Measurements from ENCODE around the gene HACD1. TPM values are rescaled to one million over a fixed set of nuclear protein-coding genes. Genes with fewer than 3 reads are reported as not detected.

HACD1 gene
- total RNA-seq, 1 experiment from 2014 or later = 29.6 TPM

DNA sequence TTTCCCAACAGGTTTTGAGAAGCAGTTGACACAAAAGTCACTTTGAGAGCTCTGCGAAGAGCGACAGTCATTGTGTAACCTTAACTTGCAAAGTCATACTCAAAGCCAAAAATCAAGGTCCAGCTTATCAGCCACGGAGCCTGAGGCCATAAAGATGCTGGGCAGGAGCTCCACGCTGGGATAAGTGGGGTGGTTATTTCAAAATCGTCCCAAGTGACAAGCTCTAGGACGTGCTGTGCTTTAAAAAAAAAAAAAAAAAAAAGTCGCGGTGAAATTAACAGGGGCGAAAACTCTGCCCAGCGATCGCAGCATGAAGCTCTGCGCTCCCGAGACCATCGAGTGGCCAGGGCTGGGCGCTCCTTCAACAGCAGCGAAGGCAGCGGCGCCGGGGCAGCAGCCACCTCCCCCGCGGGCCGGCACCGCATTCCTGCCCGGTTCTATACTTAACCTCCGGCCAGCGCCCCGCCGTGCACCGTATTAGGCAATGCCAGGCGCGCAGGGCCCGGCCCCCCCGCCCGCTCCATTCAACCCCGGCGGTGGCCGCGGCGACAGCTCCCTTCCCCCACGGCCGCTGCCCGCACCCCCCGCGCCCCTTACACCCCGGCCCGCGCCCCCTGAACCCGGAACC is 657 bp downstream of the HACD1 start:
- H3K4me1 ChIP-seq (replicated peaks; ENCODE audit: insufficient read depth) = no peaks in the 10 kb centered on the region
- BruUV-seq (replicated peaks) = no TSS peak
- H3K27ac ChIP-seq = peak overlapping the region; percentile 65
- no peak for TF ChIP-seq EZH2 (IDR thresholded peaks at IDR 0.05; ENCODE audit: low read depth)
- TF ChIP-seq, protein P1, sequence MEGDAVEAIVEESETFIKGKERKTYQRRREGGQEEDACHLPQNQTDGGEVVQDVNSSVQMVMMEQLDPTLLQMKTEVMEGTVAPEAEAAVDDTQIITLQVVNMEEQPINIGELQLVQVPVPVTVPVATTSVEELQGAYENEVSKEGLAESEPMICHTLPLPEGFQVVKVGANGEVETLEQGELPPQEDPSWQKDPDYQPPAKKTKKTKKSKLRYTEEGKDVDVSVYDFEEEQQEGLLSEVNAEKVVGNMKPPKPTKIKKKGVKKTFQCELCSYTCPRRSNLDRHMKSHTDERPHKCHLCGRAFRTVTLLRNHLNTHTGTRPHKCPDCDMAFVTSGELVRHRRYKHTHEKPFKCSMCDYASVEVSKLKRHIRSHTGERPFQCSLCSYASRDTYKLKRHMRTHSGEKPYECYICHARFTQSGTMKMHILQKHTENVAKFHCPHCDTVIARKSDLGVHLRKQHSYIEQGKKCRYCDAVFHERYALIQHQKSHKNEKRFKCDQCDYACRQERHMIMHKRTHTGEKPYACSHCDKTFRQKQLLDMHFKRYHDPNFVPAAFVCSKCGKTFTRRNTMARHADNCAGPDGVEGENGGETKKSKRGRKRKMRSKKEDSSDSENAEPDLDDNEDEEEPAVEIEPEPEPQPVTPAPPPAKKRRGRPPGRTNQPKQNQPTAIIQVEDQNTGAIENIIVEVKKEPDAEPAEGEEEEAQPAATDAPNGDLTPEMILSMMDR (conservative IDR thresholded peaks at IDR 0.05) = no peak
- ChIA-PET POLR2A (ENCODE audit: unreplicated experiment) (interaction anchor here (0.6 to 0.7 kb wide), 2 partner anchors 171 to 799 kb away, joined by 4 to 5 read pairs; no protein-coding TSS in a partner anchor), CTCF (interaction anchor here (0.6 to 0.9 kb wide), 4 partner anchors 60 to 234 kb away, joined by 3 to 9 read pairs (median 6); no protein-coding TSS in a partner anchor)
- H4K20me1 ChIP-seq (ENCODE audit: insufficient read depth) = no peaks in the 10 kb centered on the region
- DNase-seq = peak; percentile 42 to 71
- peak overlapping the region; percentile 97 for H2AFZ ChIP-seq
- H3K36me3 ChIP-seq (ENCODE audit: low read depth) = no peaks in the 10 kb centered on the region
- H3F3A ChIP-seq (ENCODE audit: insufficient read depth, low read depth) = no peaks in the 10 kb centered on the region; the same call in 1 of the 2 replicates
- H3K79me2 ChIP-seq (ENCODE audit: low read depth) = 0 out of 2 replicates have a peak, but pooled peaks cover 5% of the 10 kb centered on the region
- H3K4me2 ChIP-seq = peak overlapping the region; percentile 88
- H3K27me3 ChIP-seq (ENCODE audit: insufficient read depth, low read depth) = no peaks in the 10 kb centered on the region
- H3K9me2 ChIP-seq (ENCODE audit: insufficient read depth) = no peaks in the 10 kb centered on the region
- intact Hi-C loops (cut with micrococcal nuclease; ENCODE audit: unreplicated experiment) = loop anchor here (1.0 to 5.0 kb wide), 2 partner anchors 27 to 121 kb away; no protein-coding TSS in a partner anchor
- peak overlapping the region; percentile 77; the same call in 1 of the 2 replicates for H3K4me3 ChIP-seq
- no peaks in the 10 kb centered on the region for H3K9me3 ChIP-seq (ENCODE audit: insufficient read depth, low read depth)

DNA sequence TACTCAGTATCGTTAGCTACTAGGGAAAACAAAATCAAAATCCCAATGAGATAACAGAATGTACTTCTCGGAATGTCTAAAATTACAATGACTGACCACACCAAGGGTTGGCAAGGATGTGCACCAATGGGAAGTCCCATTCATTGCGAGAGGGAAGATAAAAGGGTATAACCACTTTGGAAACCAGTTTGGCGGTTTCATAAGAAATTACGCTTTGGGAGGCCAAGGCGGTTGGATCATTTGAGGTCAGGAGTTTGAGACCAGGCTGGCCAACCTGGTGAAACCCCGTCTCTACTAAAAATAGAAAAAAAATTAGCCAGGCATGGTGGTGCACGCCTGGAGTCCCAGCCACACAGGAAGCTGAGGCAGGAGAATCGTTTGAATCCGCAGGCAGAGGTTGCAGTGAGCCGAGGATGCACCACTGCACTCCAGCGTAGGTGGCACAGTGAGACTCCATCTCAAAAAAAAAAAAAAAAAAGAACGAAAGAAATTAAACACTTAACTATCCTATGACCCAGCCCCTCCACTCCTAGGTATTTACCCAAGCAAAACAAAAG is 7.6 kb downstream of the HACD1 start:
- Histone ChIP-seq H3K9me3 (ENCODE audit: insufficient read depth, low read depth) (no peaks in the 10 kb centered on the region), H3K27ac (no peak overlapping the region), H3K27me3 (ENCODE audit: insufficient read depth, low read depth) (no peaks in the 10 kb centered on the region), H3K9me2 (ENCODE audit: insufficient read depth) (no peaks in the 10 kb centered on the region), H3K4me3 (no peak overlapping the region), H4K20me1 (ENCODE audit: insufficient read depth) (no peaks in the 10 kb centered on the region), H3K4me1 (replicated peaks; ENCODE audit: insufficient read depth) (no peaks in the 10 kb centered on the region), H3K4me2 (no peak overlapping the region), H3K36me3 (ENCODE audit: low read depth) (no peaks in the 10 kb centered on the region), H3F3A (ENCODE audit: insufficient read depth, low read depth) (no peaks in the 10 kb centered on the region), H3K79me2 (ENCODE audit: low read depth) (no peaks in the 10 kb centered on the region), H2AFZ (no peak overlapping the region)
- BruUV-seq (replicated peaks) = no TSS peak
- ChIA-PET CTCF (no interaction called here), POLR2A (ENCODE audit: unreplicated experiment) (no interaction called here)
- TF ChIP-seq, protein P1 (conservative IDR thresholded peaks at IDR 0.05) = no peak
- TF ChIP-seq EZH2 (IDR thresholded peaks at IDR 0.05; ENCODE audit: low read depth) = no peak
- DNase-seq = no peak
- intact Hi-C loops (cut with micrococcal nuclease; ENCODE audit: unreplicated experiment) = loop anchor here (5.0 kb wide), 4 partner anchors 238 to 628 kb away; no protein-coding TSS in a partner anchor

DNA sequence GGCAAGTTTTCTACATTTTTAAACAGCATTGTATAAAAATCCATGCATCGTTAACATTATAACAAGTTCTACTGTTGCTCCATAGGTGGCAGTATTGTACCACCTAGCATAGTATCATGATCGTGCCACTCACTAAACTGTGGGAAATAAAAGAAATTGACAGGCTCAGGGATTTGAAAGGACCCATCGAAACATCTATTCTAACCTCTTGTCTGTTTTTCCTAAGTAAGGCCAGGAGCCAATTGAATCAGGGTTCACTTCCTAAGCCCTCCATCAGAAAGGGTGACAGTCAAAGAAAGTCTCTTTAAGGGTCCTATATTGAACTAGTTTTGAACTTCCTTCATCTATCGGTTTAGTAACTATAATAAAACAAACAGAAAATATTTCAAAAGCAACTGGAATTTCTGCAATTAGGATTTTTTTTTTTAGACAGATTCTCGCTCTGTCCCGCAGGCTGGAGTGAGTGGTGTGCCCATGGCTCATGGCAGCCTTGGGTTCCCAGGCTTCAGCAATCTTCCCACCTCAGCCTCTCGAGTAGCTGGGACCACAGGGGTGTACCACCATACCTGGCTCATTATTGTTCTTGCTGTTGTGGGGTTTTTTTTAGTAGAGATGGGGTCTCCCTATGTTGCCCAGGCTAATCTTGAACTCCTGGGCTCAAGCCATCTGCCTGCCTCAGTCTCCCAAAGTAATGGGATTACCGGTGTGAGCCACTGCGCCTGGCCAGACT is 9.4 kb downstream of the HACD1 start:
- no peaks in the 10 kb centered on the region for H3F3A ChIP-seq (ENCODE audit: insufficient read depth, low read depth)
- intact Hi-C loops (cut with micrococcal nuclease; ENCODE audit: unreplicated experiment) = loop anchor here (1.0 to 5.0 kb wide), 6 partner anchors 240 to 630 kb away; no protein-coding TSS in a partner anchor

More for the DNA sequence above, 9.4 kb downstream of the HACD1 start:
- Histone ChIP-seq H3K4me1 (replicated peaks; ENCODE audit: insufficient read depth) (no peaks in the 10 kb centered on the region), H3K9me2 (ENCODE audit: insufficient read depth) (no peaks in the 10 kb centered on the region), H3K4me2 (no peak overlapping the region), H3K36me3 (ENCODE audit: low read depth) (no peaks in the 10 kb centered on the region), H3K27ac (no peak overlapping the region), H3K79me2 (ENCODE audit: low read depth) (no peaks in the 10 kb centered on the region), H4K20me1 (ENCODE audit: insufficient read depth) (no peaks in the 10 kb centered on the region), H3K9me3 (ENCODE audit: insufficient read depth, low read depth) (no peaks in the 10 kb centered on the region), H2AFZ (no peak overlapping the region), H3K4me3 (no peak overlapping the region), H3K27me3 (ENCODE audit: insufficient read depth, low read depth) (no peaks in the 10 kb centered on the region)
- BruUV-seq (replicated peaks) = no TSS peak
- POLR2A ChIA-PET (ENCODE audit: unreplicated experiment) = no interaction called here
- CTCF ChIA-PET = interaction anchor here (0.7 to 2.4 kb wide), 2 partner anchors 101 to 608 kb away, joined by 5 to 6 read pairs; no protein-coding TSS in a partner anchor
- peak in 1 of 2 experiments; percentile 43 for DNase-seq
- TF ChIP-seq, protein P1 (conservative IDR thresholded peaks at IDR 0.05) = peak; percentile 85
- no peak for TF ChIP-seq EZH2 (IDR thresholded peaks at IDR 0.05; ENCODE audit: low read depth)
